ENCODE results near the gene PLK3. TPM values are rescaled to one million over a fixed set of nuclear protein-coding genes. Genes with fewer than 3 reads are reported as not detected.
A peak's percentile ranks its signal among the peaks of the same experiment; 100 is the strongest.
"Not testable (repeated sequence)": the region's sequence is repeated elsewhere in the genome, so short reads cannot be mapped to it uniquely, and the experiment has no call there.

PLK3 gene
- total RNA-seq, 1 donor from 2014 or later = 10.0 TPM

DNA sequence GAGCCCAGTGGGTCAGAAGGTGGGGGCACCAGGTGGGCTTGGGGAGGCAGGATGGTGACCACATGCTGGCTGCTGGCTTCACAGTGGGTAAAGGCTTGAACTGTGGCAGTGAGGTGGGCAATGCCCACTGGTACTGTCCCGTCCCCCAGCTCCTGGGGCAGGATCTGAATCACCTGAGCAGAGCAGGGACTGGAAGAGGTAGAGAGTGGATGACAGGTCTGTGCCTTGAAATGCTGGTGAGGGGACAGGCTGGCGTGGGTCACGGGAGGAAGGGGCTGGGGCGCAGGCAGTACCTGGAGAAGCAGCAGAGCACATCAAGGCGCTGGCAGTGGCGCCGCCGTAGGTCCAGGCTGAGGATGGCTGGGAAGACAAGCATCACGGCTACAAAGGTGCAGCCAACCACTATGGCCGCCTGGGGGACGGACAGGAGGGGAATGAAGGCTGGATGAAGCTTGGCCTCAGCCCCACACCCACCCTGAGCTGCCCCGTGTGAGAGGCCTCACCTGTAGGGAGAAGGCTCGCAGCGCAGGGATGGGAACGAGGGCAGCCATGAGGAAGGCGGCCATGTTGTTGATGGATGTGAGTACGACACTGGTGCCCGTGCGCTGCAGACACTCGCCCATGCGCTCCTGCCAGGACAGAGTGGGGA is 27.9 kb downstream of the PLK3 start:
- no peak for DNase-seq

DNA sequence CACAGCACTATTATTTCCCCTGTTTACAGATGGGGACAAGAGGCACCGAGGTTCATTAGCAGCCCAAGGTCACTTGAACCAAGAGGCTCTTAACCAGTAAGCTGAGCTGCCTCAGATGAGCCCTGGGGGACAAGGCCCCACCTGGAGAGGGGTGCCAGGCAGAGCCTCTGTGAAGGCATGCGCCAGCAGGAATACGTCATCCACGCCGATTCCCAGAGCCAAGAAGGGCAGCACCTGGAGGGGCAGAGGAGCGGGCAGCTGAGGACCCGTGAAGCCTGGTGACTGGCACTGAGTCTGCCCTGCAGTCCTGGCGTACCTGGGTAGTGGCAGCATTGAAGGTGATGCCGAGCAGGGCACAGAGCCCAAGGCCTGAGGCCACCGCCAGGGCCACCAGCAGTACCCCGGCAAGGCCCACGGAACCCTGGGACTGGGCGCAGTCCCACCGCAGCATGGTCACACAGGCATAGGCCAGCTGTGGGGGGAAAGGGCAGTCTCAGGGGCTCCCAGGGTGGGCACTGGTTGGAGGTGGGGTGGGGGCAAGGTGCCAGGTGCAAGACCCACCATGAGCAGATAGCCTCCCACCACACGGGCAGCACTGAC is 28.8 kb downstream of the PLK3 start:
- DNase-seq = no peak

DNA sequence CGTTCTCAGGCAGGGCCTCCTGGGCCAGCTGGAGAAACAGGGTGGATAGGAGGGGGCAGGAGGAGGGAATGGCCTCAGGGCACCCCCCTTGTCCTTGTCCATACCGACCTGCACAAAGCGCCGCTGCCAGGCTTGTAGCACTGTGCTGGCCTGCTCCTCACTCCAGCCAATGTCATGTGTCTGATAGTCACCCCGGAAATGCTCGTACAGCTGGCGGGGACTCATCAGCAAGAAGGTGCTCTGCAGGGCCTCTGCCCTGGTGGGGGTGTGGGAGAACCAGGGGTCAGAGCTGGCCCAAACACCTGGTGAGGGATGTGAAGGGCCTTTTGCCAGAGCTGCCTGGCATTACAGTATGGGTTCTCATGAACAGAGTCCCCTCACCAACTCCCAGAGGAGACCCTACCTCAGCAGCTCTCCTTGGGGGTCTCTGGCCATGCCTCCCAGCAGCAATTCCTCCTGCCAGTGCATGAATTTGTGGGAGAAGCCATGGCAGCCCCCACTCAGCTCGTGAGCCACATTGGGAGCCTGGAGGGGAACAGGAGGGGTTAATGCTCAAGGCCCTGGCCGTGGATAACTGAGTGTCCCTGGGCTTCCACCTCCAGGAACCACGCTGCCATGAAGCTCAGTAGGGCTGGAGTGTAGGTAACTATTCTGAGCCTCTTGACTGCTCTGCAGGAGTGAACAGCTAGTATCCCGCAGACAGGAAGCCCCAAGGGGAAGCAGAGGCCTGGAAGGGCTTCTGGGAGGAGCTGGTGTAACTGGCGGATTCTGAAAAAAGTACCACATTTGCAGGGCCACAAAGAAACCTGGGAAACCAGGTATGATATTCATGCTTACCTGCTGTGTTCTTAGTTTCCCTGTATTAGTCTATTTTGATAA is 29.6 kb downstream of the PLK3 start:
- no peak for DNase-seq

DNA sequence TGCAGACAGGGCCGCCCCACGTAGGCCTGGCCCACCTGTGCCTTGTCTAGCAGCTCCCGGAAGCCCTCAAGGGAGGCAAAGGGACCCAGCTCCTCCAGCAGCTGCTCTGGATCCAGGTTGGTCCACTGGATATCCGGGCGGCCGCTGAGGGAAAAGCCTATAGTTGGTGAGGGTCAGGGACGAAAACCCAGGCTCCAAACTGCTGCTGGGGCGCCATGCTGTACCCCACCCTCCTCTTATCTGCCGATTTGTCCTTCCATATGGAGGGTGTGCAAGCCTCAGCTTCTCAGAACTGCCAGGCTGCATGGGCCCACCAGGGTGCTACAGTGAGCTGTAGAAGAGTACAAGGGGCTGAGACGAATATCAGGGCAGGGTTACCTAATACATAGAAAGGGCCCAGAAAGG is 30.7 kb downstream of the PLK3 start:
- DNase-seq = no peak

DNA sequence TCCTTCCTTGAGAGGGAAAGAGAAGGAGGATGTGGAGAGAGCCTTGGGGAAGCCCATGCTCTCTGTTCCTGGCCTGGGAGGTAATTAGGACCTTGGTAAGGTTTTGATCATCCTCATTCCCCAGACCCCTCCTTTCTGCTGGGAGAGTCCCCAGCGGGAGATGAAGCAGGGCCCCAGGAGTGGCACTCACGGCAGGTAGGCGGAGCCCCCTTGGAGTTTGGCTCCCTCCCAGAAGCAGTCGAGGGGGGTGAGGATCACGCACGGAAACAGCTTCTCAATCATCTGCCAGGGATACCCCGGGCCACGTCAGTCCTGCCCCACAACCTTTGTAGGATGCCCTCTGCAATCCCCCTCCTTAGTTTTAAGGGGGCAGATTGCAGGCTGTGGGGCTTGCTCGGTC is 31.3 kb downstream of the PLK3 start:
- DNase-seq = no peak

DNA sequence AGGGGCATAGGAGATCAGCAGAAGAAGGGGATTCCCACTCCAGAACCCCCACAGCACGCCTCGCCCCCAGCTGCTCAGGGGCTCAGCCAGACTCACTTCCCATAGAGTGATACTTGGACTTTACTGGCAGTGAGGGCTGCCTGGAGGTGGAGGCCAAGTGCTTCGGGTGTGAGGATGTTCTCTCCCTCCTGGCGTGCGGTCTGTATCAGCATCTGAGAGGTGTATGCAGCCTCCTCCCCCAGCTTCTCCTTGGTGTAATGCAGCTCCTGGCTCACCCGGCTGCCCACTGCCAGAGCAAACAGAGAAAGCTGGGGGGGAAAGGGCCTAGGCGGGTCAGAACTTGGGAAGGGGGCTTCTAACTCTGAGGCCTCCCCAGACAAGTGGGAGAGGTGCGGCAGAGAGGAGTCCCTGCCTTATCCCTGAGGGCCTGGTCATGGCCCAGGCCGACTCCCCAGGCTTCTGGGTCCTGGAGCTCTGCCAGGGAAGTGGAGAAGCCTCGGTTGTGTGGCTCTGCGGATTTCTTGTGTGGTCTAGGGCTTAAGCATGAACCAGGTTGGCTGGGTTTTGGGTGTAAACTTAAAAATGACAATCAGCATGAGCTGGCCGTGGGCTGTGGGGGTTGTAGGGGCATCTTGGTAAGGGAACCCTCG is 32.0 kb downstream of the PLK3 start:
- DNase-seq = no peak

DNA sequence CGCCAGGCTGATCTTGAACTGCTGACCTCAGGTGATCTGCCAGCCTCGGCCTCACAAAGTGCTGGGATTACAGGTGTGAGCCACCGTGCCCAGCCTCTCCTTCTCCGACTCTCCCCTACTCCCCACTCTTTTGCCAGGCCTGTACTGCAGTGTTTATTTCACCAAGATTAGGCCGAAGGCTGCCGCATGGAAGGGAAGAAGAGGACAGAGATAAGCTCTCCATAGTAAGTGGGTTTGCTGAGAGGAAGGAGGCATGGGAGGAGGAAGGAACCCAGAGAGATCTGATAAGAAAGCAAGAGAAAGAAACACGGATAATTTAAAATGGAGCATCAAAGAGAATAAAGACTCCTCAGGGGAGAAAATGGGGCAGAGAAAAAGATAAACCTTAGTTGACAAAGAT is 34.2 kb downstream of the PLK3 start:
- no peak for DNase-seq

DNA sequence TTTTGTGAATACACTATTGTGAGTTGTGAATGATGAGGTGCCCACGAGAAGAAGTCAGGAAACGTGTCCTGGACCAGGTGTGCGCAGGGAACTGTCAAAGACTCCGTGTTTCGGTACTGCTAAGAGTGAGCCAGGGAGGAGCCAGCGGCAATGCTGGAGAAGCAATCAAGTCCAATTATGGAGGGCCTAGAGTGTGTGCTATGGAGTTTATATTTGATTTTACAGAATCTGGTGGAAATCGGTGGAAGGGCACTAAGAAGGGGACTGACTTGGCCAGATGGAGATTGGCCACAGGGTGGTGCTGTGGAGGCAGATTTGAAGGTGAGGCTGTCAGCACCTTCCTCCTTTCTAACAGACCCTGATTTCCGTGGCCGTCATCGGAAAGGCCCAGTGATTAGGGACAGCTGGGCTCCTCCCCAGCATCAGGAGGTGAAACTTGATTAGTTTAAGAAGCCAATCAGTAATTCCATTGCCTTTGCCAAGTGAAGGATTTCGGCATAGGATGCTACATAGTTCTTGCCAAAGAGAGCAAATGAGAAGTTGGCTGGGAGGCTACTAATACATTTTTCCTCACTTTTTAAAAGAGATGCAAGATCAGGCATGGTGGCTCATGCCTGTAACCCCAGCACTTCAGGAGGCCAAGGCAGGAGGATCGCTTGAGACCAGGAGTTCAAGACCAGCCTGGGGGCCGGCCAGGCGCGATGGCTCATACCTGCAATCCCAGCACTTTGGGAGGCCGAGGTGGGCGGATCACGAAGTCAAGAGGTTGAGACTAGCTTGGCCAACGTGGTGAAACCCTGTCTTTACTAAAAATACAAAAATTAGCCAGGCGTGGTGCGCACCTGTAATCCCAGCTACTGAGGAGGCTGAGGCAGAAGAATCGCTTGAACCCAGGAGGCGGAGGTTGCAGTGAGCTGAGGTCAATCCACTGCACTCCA is 35.8 kb downstream of the PLK3 start:
- peak; percentile 67 for DNase-seq

DNA sequence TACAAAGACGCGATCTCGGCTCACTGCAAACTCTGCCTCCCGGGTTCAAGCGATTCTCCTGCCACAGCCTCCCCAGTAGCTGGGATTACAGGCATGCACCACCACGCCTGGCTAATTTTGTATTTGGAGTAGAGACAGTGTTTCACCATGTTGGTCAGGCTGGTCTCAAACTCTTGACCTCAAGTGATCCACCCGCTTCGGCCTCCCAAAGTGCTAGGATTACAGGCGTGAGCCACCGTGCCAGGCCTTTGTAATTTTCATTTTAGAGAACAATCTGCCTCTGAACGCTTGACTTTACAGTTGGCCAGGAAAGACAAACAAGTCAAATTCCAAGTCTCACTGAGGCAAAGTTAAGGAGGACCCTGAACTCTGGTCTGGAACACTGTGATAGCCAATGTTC is 38.1 kb downstream of the PLK3 start:
- DNase-seq = not testable (repeated sequence)

DNA sequence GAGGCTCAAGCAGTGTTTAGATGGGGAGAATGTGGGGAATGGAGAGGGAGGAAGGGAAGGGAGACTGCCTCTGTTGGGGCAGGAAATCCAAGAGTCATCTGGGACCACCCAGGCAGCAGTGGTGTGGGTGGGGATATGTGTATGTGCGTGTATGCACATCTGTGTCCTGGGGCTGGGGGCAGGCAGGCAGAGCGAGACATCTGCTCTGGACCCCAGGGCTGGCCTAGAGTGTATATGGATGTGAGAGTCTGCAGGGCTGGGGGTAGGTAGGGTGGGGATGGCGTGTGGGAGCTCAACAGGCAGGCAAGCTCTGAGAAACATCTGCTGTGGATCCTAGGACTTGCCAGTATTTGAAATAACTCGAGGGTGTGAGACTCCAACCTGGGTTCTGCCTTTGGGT is 39.4 kb downstream of the PLK3 start:
- DNase-seq = no peak

DNA sequence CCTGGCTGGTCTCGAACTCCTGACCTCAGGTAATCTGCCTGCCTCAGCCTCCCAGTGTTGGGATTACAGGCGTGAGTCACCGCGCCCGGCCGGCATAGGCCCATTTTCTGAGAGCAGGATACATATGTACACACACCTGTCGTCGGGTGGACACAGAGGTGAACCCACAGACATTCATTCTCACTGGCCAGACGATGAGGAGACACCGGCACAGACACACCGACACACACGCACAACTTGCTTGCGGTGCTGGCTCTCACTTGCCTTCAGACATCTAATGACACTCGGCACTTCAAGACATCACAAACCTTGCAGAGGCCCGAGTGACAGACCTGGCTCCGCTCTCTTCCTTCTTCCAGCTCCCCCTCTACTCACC is 42.3 kb downstream of the PLK3 start:
- no peak for DNase-seq

DNA sequence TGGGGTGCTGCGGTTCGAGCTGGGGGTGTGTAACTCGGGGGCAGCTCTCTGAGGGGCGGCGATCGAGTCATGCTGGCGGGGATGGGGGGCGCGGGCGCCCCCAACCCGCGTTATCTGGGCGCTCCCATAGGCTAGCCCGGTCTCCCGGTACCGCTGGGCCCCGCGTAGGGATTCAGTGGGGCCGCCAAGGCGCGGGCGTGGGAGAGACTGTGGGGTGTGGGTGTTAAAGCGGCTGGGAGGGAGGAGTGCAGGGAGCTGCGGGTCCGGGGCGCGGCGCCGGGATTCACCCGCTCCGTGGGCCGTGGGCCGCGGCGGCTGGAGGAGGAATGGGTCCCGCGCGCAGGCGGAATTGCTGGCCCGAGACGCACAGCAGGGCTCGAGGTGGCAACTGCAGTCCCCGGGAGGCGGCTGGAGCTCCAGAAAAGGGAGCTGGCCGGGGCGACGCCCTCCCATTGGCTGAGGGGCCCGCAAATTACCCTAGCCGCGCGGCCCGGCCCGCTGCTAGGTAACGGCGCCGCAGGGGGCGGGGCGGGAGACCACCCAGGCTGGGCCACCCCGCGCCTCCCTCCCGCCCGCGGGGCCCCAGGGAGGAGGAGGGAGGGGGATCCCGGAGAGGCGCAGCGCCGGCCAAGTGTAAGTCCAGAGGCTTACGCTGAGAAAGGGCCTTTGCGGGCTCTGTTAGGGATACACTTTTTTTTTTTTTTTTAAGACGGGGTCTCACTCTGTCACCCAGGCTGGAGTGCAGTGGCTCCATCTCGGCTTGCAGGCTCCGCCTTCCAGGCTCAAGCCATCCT is 42.9 kb downstream of the PLK3 start, which contains the start of gene PTCH2:
TSS of gene PTCH2 (minus strand) at position 392 of the 794 bp plus-strand sequence. CDS start at position 71, 321 bp downstream.
- peak; percentile 74 for DNase-seq

DNA sequence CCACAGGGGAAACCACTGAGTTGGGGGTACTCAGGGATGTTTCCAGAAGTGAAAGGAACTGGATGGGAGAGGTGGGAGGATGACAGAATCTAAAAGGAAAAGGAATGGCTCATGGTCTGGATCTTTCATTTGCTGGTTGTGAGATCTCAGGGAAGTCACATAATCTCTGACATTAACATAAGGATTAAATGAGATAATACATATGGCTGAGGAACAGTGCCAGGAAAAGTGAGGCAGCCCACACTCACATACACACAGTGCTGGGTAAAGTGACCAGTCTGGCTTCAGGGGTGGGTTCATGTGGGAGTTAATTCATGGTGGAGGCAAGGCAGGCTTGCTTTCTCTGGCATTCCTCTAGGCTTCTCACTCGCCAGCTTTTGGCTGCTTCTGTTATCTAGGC is 46.8 kb downstream of the PLK3 start:
- DNase-seq = no peak

DNA sequence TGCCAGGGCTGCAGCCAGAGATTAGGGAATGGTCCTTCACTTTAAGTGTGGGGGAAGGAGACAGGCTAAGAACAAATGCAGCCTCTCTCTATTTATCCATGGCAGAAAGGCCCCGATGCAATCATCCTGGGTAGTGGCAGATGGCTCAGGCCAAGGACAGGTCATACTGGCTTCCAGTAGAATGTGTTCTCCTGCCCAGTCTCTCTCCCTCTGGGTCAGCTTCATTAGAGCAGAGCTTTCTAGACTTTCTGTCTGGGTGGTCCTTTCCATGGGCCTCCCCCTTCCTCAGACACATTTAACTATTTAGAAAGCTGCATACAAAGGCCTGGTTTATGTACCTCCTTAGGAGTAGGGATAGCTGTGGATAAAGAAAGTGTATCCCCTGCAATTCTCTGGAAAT is 47.7 kb downstream of the PLK3 start:
- DNase-seq = no peak

DNA sequence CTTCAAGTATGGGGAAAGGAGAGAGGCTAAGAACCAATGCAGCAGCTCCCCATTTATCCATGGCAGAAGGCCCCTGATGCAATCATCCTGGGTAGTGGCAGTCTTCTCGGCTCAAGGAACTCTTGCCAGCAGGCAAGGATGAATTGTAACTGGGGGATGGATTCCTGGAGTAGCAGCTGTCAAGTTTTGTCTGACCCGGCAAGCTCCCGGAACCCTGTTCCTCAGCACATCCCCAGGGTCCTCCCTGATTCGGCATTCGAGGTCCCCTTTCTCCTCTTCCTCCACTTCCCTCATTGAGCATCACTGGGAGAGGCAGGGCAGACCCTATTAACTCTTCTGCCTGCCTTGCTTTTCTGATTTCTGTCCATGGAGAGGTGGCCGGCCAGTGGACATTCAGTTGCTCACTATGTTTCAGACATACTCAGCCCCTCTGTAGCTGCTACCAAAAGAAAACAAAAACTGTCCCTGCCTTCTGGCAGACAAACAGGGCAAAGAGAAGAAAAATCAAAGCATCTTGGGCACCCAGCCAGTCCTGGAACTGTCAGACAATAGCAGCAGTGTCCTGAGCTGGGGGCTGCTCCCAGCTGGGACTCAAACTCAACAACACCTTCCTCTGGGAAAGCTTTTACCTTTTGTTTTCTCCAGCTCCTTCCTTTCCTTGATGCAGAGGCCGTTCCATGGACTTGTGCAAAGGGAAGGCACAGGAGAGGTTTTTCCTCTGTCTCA is 48.4 kb downstream of the PLK3 start:
- no peak for DNase-seq

DNA sequence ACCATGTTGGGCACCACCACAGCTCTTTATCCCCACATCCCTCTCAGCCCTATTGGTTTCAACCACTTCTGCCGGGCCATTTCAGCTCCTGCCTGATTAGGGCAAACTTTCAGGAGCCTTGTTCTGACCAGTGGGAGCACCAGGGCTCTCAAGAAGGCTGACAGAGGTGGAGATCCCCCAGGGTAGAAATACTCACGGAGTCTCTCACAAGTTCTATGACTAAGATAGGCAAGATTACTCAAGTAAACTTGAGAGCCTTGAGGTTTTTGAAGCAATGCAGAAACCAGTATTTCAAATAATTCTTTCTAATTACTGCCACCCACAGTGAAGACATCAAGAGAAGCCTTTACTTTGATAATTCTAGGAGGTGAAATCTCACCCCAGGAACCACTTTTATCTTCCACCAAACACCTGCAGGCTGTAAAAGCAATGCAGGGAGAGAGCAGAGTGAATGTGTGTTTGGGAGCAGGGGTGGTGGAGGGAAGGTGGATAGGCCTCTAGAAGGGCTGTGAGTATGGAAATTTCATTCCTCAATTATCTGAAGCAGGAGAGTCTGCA is 49.5 kb downstream of the PLK3 start:
- no peak for DNase-seq

DNA sequence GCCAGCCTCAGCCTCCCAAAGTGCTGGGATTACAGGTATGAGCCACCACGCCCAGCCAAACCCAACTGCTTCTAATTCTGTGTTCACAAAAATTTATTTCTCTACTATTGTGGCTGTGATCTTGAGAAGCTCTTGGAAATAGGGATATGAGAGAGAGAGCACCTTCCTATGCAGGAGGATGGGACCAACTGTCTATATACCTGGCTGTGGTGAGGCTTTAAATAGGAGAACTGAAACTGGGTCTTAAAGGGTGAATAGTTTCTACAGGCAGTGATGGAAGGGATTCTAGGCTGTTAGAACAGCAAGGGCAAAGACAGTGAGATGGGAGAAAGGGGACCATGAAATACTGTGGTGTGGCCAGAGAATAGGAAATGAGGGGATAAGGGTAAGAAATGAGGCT is 51.1 kb downstream of the PLK3 start:
- DNase-seq = no peak

DNA sequence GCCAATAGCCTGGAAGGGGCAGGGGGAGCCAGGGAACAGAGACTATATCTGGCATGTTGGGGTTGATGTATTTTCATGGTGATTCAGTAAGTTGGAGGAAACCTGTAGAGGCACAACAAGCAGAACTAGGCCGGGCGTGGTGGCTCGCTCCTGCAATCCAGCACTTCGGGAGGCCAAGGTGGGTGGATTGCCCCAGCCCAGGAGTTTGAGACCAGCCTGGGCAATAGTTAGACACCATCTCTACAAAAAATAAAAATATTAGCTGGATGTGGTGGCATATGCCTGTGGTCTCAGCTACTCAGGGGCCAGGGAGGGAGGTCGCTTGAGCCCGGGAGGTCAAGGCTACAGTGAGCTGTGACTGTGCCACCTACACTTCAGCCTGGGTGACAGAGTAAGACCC is 53.0 kb downstream of the PLK3 start:
- no peak for DNase-seq

DNA sequence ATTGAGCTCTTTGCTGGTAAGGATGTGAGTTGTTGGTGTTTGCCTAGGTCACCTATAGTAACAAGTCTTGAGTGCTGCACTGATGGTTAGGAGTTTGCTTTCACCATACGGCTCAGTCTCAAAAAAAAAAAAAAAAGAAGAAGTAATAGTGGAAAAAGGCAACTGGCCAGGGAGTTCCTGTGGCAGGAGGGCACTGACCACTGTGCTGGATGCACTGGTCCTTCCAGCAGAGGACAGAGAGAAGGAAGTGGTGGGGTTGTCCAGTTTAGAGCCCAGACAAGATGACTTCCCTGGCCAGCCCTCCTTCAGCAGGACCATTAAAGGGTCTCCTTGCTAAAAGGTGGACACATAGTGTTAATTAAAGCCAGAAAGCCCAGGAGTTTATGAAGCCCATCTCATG is 54.8 kb downstream of the PLK3 start:
- no peak for DNase-seq
